SK-N-SH treated with all-trans-retinoic acid at 6 μM for 48 hours (cell line): Measurements from ENCODE around the gene USP48.

Source experiments
- ATAC-seq: fragments of 200-7000 bp; cut with Tn5 transposase; 3 replicates; pipeline ENCODE4 v1.9.1; 2020; ENCODE audit warnings: mild to moderate bottlenecking, moderate library complexity
- ARNTL ChIP-seq: fragments of 450-650 bp; formaldehyde crosslinking; IDR thresholded peaks from 2 replicates; pipeline ENCODE4 v1.5.0; 2020; ENCODE audit warnings: low read depth, mild to moderate bottlenecking, moderate library complexity, borderline replicate concordance
- BACH2 ChIP-seq: fragments of 250-450 bp; sonication (Bioruptor Pico); IDR thresholded peaks from 2 replicates; pipeline ENCODE4 v1.9.0; 2021; ENCODE audit warnings: mild to moderate bottlenecking, borderline replicate concordance
- CREB5 ChIP-seq: fragments of 250-450 bp; sonication (Bioruptor Pico); IDR thresholded peaks from 2 replicates; pipeline ENCODE4 v1.5.1; 2020; ENCODE audit warnings: low read depth, mild to moderate bottlenecking, moderate library complexity
- CSDC2 ChIP-seq: fragments of 250-450 bp; sonication (Bioruptor Pico); IDR thresholded peaks from 2 replicates; pipeline ENCODE4 v1.5.0; 2020; ENCODE audit warnings: mild to moderate bottlenecking, moderate library complexity
- CSRNP3 ChIP-seq: fragments of 250-450 bp; sonication (Bioruptor Pico); IDR thresholded peaks from 2 replicates; pipeline ENCODE4 v1.5.1; 2021; ENCODE audit warnings: mild to moderate bottlenecking, moderate library complexity
- ESRRG ChIP-seq: fragments of 250-450 bp; sonication (Bioruptor Pico); IDR thresholded peaks from 2 replicates; pipeline ENCODE4 v1.6.1; 2021; ENCODE audit warnings: mild to moderate bottlenecking
- GLIS3 ChIP-seq: fragments of 250-450 bp; sonication (Bioruptor Pico); IDR thresholded peaks from 2 replicates; pipeline ENCODE4 v1.5.0; 2020; ENCODE audit warnings: mild to moderate bottlenecking, moderate library complexity
- ISL1 ChIP-seq: fragments of 250-450 bp; sonication (Bioruptor Pico); IDR thresholded peaks from 2 replicates; pipeline ENCODE4 v2.1.2; 2022; ENCODE audit warnings: mild to moderate bottlenecking, moderate library complexity
- OSR1 ChIP-seq: fragments of 250-450 bp; sonication (Bioruptor Pico); IDR thresholded peaks from 2 replicates; pipeline ENCODE4 v1.8.0; 2022; ENCODE audit warnings: moderate library complexity, mild to moderate bottlenecking, inconsistent platforms
- PATZ1 ChIP-seq: fragments of 250-450 bp; sonication (Bioruptor Pico); IDR thresholded peaks from 2 replicates; pipeline ENCODE4 v1.8.0; 2020; ENCODE audit warnings: mild to moderate bottlenecking, moderate library complexity, borderline replicate concordance
- POU6F1 ChIP-seq: fragments of 250-450 bp; sonication (Bioruptor Pico); IDR thresholded peaks from 2 replicates; pipeline ENCODE4 v1.8.0; 2021; ENCODE audit warnings: low read depth, mild to moderate bottlenecking, moderate library complexity, borderline replicate concordance
- PPARA ChIP-seq: fragments of 250-450 bp; sonication (Bioruptor Pico); IDR thresholded peaks from 2 replicates; pipeline ENCODE4 v1.5.0; 2020; ENCODE audit warnings: mild to moderate bottlenecking, borderline replicate concordance
- RARB ChIP-seq: fragments of 250-450 bp; sonication (Bioruptor Pico); IDR thresholded peaks from 2 replicates; pipeline ENCODE4 v1.8.0; 2021; ENCODE audit warnings: mild to moderate bottlenecking, moderate library complexity
- SNAI2 ChIP-seq: fragments of 250-450 bp; sonication (Bioruptor Pico); IDR thresholded peaks from 2 replicates; pipeline ENCODE4 v1.5.0; 2020; ENCODE audit warnings: mild to moderate bottlenecking, moderate library complexity
- TCF4 ChIP-seq: fragments of 250-450 bp; sonication (Bioruptor Pico); IDR thresholded peaks from 2 replicates; pipeline ENCODE4 v1.8.0; 2021; ENCODE audit warnings: mild to moderate bottlenecking, moderate library complexity, borderline replicate concordance
- TOX ChIP-seq: fragments of 250-450 bp; sonication (Bioruptor Pico); IDR thresholded peaks from 2 replicates; pipeline ENCODE4 v1.8.0; 2021; ENCODE audit warnings: mild to moderate bottlenecking, moderate library complexity, borderline replicate concordance
- TSHZ2 ChIP-seq: fragments of 250-450 bp; sonication (Bioruptor Pico); IDR thresholded peaks from 2 replicates; pipeline ENCODE4 v1.5.0; 2020; ENCODE audit warnings: mild to moderate bottlenecking, moderate library complexity
- ZC3H10 ChIP-seq: fragments of 250-450 bp; sonication (Bioruptor Pico); IDR thresholded peaks from 2 replicates; pipeline ENCODE4 v1.5.1; 2021; ENCODE audit warnings: mild to moderate bottlenecking, moderate library complexity
- ZFP3 ChIP-seq: fragments of 250-450 bp; sonication (Bioruptor Pico); IDR thresholded peaks from 2 replicates; pipeline ENCODE4 v1.5.0; 2020; ENCODE audit warnings: mild to moderate bottlenecking, moderate library complexity
- ZFP30 ChIP-seq: fragments of 450-650 bp; formaldehyde crosslinking; IDR thresholded peaks from 2 replicates; pipeline ENCODE4 v1.5.0; 2022; ENCODE audit warnings: mild to moderate bottlenecking, moderate library complexity
- ZNF565 ChIP-seq: fragments of 450-650 bp; formaldehyde crosslinking; conservative IDR thresholded peaks from 2 replicates; pipeline ENCODE4 v1.5.0; 2020; ENCODE audit warnings: low read depth, mild to moderate bottlenecking, moderate library complexity
- ZNF70 ChIP-seq: fragments of 450-650 bp; formaldehyde crosslinking; IDR thresholded peaks from 2 replicates; pipeline ENCODE4 v1.5.0; 2020; ENCODE audit warnings: mild to moderate bottlenecking, moderate library complexity

Gene USP48

GRCh38 chr1:21705303-21705980 lies 77.5 kb downstream of the USP48 start:
- no peak for ATAC-seq
- TF ChIP-seq ZFP3 (CRISPR knock-in tag) (no peak), PPARA (CRISPR knock-in tag) (no peak), OSR1 (CRISPR knock-in tag) (no peak), RARB (CRISPR knock-in tag) (no peak), ZNF70 (CRISPR knock-in tag) (no peak), CSDC2 (CRISPR knock-in tag) (no peak), CREB5 (no peak), ARNTL (CRISPR knock-in tag) (no peak), SNAI2 (CRISPR knock-in tag) (no peak), GLIS3 (CRISPR knock-in tag) (no peak), TSHZ2 (CRISPR knock-in tag) (no peak), PATZ1 (CRISPR knock-in tag) (no peak), ZC3H10 (CRISPR knock-in tag) (no peak), CSRNP3 (no peak), ZFP30 (CRISPR knock-in tag) (no peak)

- no peak for ATAC-seq
- TF ChIP-seq ZFP30 (CRISPR knock-in tag) (no peak), POU6F1 (CRISPR knock-in tag) (no peak), PATZ1 (CRISPR knock-in tag) (no peak), TSHZ2 (CRISPR knock-in tag) (no peak), ZNF565 (no peak), GLIS3 (CRISPR knock-in tag) (no peak), CREB5 (no peak), ZNF70 (CRISPR knock-in tag) (no peak), ISL1 (no peak), CSDC2 (CRISPR knock-in tag) (no peak), OSR1 (CRISPR knock-in tag) (no peak), RARB (CRISPR knock-in tag) (no peak), ESRRG (CRISPR knock-in tag) (no peak), ZC3H10 (CRISPR knock-in tag) (no peak), TOX (no peak), TCF4 (CRISPR knock-in tag) (no peak), BACH2 (CRISPR knock-in tag) (no peak)
Measured at GRCh38 chr1:21704145-21704544, 78.8 kb downstream of the USP48 start.
